Loucy (cell line): Measurements from ENCODE around the gene DPYSL3.

ENCODE experiments used
- H2AFZ ChIP-seq: fragments of 200-600 bp; sonication (generic); 2 replicates; pipeline ENCODE4 v1.6.0; 2016; ENCODE audit warnings: antibody characterized with exemption, mild to moderate bottlenecking, low read length, moderate library complexity
- H3F3A ChIP-seq: fragments of 200-600 bp; 2 replicates; pipeline ENCODE4 v1.6.0; 2016; ENCODE audit warnings: antibody characterized with exemption, low read depth, mild to moderate bottlenecking
- H3K27me3 ChIP-seq: fragments of 200-600 bp; sonication (generic); 2 replicates; pipeline ENCODE4 v1.6.1; 2014; ENCODE audit warnings: low read length, mild to moderate bottlenecking; ENCODE audit not compliant: insufficient read depth, poor library complexity, severe bottlenecking
- H3K36me3 ChIP-seq: fragments of 200-600 bp; sonication (generic); 2 replicates; pipeline ENCODE4 v1.6.1; 2016; ENCODE audit warnings: low read length; ENCODE audit not compliant: insufficient read depth
- H3K4me1 ChIP-seq: fragments of 200-600 bp; sonication (generic); 2 replicates; pipeline ENCODE4 v1.5.1; 2014; ENCODE audit warnings: low read length, mild to moderate bottlenecking; ENCODE audit not compliant: insufficient read depth, poor library complexity, severe bottlenecking
- H3K4me2 ChIP-seq: fragments of 200-600 bp; sonication (generic); 2 replicates; pipeline ENCODE4 v1.6.0; 2014; ENCODE audit warnings: antibody characterized with exemption, low read length, low read depth, mild to moderate bottlenecking; ENCODE audit not compliant: poor library complexity, severe bottlenecking
- H3K4me3 ChIP-seq: fragments of 200-600 bp; sonication (generic); 2 replicates; pipeline ENCODE4 v1.5.1; 2014; ENCODE audit warnings: low read length, mild to moderate bottlenecking, mixed read lengths; ENCODE audit not compliant: poor library complexity, severe bottlenecking
- H3K79me2 ChIP-seq: fragments of 200-600 bp; sonication (generic); 2 replicates; pipeline ENCODE4 v1.6.1; 2014; ENCODE audit warnings: low read length; ENCODE audit not compliant: insufficient read depth
- H3K9ac ChIP-seq: fragments of 200-600 bp; sonication (generic); 2 replicates; pipeline ENCODE4 v1.6.0; 2014; ENCODE audit warnings: mild to moderate bottlenecking, low read depth, low read length, moderate library complexity; ENCODE audit not compliant: poor library complexity, severe bottlenecking
- H3K9me2 ChIP-seq: fragments of 200-600 bp; sonication (generic); replicated peaks from 2 replicates; pipeline ENCODE4 v1.6.1; 2016; ENCODE audit warnings: low read depth, low read length, mixed read lengths
- H3K9me3 ChIP-seq: fragments of 200-600 bp; sonication (generic); 2 replicates; pipeline ENCODE4 v1.6.1; 2014; ENCODE audit warnings: mild to moderate bottlenecking, antibody characterized with exemption, low read length, low read depth; ENCODE audit not compliant: insufficient read depth
- H4K20me1 ChIP-seq: fragments of 200-600 bp; sonication (generic); 2 replicates; pipeline ENCODE4 v1.6.0; 2014; ENCODE audit warnings: antibody characterized with exemption, low read length, mild to moderate bottlenecking; ENCODE audit not compliant: insufficient read depth, poor library complexity, severe bottlenecking
- EZH2phosphoT487 ChIP-seq: fragments of 200-600 bp; IDR thresholded peaks from 2 replicates; pipeline ENCODE4 v1.6.1; 2018; ENCODE audit warnings: antibody characterized with exemption, mild to moderate bottlenecking, moderate library complexity, borderline replicate concordance
- TF ChIP-seq, protein P1 (sequence below): fragments of 200-600 bp; sonication (generic); conservative IDR thresholded peaks from 2 replicates; pipeline ENCODE4 v1.5.1; 2014; ENCODE audit warnings: mild to moderate bottlenecking, antibody characterized with exemption, low read length

DPYSL3 gene

DNA sequence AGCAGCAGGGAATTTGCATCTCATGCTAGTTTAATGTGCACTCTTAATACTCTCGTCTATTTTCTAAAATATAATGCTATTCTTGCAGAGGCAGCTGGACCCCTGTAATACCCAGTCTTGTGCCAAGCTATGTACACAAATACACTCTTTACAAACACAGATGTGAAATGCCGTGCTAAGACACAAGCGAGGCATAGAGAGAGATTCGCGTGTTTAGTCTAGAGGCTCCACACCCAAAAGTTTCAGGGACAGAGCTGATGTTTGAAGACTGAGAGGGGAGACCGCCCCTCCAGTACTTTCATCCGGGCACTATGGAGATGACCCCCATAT lies 1.2 kb downstream of the DPYSL3 start:
- TF ChIP-seq EZH2phosphoT487 = no peak
- TF ChIP-seq, protein P1, sequence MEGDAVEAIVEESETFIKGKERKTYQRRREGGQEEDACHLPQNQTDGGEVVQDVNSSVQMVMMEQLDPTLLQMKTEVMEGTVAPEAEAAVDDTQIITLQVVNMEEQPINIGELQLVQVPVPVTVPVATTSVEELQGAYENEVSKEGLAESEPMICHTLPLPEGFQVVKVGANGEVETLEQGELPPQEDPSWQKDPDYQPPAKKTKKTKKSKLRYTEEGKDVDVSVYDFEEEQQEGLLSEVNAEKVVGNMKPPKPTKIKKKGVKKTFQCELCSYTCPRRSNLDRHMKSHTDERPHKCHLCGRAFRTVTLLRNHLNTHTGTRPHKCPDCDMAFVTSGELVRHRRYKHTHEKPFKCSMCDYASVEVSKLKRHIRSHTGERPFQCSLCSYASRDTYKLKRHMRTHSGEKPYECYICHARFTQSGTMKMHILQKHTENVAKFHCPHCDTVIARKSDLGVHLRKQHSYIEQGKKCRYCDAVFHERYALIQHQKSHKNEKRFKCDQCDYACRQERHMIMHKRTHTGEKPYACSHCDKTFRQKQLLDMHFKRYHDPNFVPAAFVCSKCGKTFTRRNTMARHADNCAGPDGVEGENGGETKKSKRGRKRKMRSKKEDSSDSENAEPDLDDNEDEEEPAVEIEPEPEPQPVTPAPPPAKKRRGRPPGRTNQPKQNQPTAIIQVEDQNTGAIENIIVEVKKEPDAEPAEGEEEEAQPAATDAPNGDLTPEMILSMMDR = no peak
- Histone ChIP-seq H3K9me3 (no peaks in the 10 kb centered on the region), H3K9me2 (no peaks in the 10 kb centered on the region), H3K4me3 (no peak overlapping the region), H3K27me3 (no peaks in the 10 kb centered on the region), H3F3A (no peaks in the 10 kb centered on the region), H3K79me2 (no peaks in the 10 kb centered on the region), H3K36me3 (no peaks in the 10 kb centered on the region), H3K4me1 (no peaks in the 10 kb centered on the region), H3K9ac (no peak overlapping the region), H3K4me2 (no peak overlapping the region), H4K20me1 (no peaks in the 10 kb centered on the region), H2AFZ (no peak overlapping the region)

DNA sequence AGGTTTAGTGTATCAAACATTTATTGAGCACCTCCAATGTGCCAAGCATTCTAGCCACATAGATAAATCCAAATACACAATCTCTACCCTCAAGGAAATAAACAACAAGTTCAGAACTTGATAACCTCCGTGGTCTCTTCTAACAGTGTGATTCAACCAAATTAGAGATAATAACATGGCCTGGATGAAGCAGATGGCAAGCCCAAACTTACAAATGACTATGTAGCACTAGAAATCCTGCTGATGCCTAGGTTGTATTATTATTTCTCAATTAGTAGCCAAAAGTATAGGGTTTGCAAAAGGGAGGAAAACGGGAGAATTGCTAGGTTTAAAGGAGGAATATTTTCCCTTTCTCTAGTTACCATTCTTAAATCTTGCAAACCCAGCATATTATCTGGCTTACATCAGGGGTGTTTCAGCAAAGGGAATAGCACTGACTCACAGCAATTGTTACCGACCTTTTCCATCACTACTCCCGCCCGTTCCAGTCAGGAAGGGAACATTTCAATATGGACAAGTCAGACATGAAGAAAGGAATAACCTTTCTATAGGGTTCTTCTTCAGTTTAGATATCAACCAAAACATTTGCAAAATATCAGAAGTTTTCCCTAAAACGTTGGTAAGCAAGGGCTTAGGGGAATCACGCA lies 2.3 kb downstream of the DPYSL3 start:
- Histone ChIP-seq H3K9me2 (no peaks in the 10 kb centered on the region), H3K36me3 (no peaks in the 10 kb centered on the region), H3K4me2 (no peak overlapping the region), H4K20me1 (no peaks in the 10 kb centered on the region), H3K4me3 (no peak overlapping the region), H3K4me1 (no peaks in the 10 kb centered on the region), H3F3A (no peaks in the 10 kb centered on the region), H2AFZ (no peak overlapping the region), H3K9ac (no peak overlapping the region), H3K9me3 (no peaks in the 10 kb centered on the region), H3K79me2 (no peaks in the 10 kb centered on the region), H3K27me3 (no peaks in the 10 kb centered on the region)
- TF ChIP-seq, protein P1 = no peak
- TF ChIP-seq EZH2phosphoT487 = no peak

DNA sequence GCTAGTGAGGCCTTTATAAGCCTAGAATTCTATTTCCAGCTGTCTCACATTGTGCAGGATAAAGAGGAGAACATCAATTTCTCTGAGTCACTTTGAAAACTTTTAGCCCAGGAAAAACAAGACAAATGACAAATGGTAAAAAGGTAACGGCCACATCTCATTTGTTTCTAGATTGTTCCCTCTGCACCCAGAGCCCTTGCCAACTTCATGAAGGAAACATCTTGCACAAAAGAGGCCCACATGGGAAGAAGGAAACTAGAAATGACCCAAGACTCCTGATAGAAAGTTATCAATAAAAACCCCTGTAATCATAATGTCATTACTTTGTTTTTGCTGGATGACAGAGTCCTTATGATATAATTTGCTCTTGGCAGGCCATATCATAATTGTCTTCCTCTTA lies 5.3 kb downstream of the DPYSL3 start:
- Histone ChIP-seq H4K20me1 (no peaks in the 10 kb centered on the region), H3K27me3 (no peaks in the 10 kb centered on the region), H3F3A (no peaks in the 10 kb centered on the region), H3K36me3 (no peaks in the 10 kb centered on the region), H3K4me2 (no peak overlapping the region), H3K9me3 (no peaks in the 10 kb centered on the region), H2AFZ (no peak overlapping the region), H3K79me2 (no peaks in the 10 kb centered on the region), H3K4me3 (no peak overlapping the region), H3K9me2 (no peaks in the 10 kb centered on the region), H3K9ac (no peak overlapping the region), H3K4me1 (no peaks in the 10 kb centered on the region)
- TF ChIP-seq, protein P1 = no peak
- no peak for TF ChIP-seq EZH2phosphoT487
